Neural progenitor cell (in vitro differentiated cells): ENCODE results near the gene TOR1B. TPM values are rescaled to one million over a fixed set of nuclear protein-coding genes. Genes with fewer than 3 reads are reported as not detected.

Experiments
- DNase-seq: peaks from one replicate; pipeline ENCODE4 v3.0.0-alpha.2; 2016; ENCODE audit warnings: low spot score
- H2AFZ ChIP-seq: fragments of 200-600 bp; sonication (generic); replicated peaks from 2 replicates; pipeline ENCODE4 v1.6.1; 2016; ENCODE audit warnings: antibody characterized with exemption
- H3F3A ChIP-seq: fragments of 200-600 bp; sonication (generic); 2 replicates; pipeline ENCODE4 v1.6.1; 2016; ENCODE audit warnings: antibody characterized with exemption, low read depth
- H3K27ac ChIP-seq: fragments of 200-600 bp; sonication (generic); 2 replicates; pipeline ENCODE4 v1.5.1; 2016; ENCODE audit warnings: mild to moderate bottlenecking
- H3K27me3 ChIP-seq: fragments of 200-600 bp; sonication (generic); 2 replicates; pipeline ENCODE4 v1.6.1; 2016; ENCODE audit warnings: mild to moderate bottlenecking, moderate library complexity
- H3K36me3 ChIP-seq: fragments of 200-600 bp; sonication (generic); 2 replicates; pipeline ENCODE4 v1.5.1; 2016
- H3K4me1 ChIP-seq: fragments of 200-600 bp; sonication (generic); 2 replicates; pipeline ENCODE4 v1.6.1; 2016; ENCODE audit warnings: mixed run types
- H3K4me2 ChIP-seq: fragments of 200-600 bp; sonication (generic); 2 replicates; pipeline ENCODE4 v1.6.1; 2016
- H3K4me3 ChIP-seq: fragments of 200-600 bp; sonication (generic); 2 replicates; pipeline ENCODE4 v1.5.1; 2016
- H3K79me2 ChIP-seq: fragments of 200-600 bp; sonication (generic); 2 replicates; pipeline ENCODE4 v1.6.1; 2016; ENCODE audit warnings: low read depth
- H3K9ac ChIP-seq: fragments of 200-600 bp; sonication (generic); 2 replicates; pipeline ENCODE4 v1.6.1; 2016
- H3K9me3 ChIP-seq: fragments of 200-600 bp; sonication (generic); 2 replicates; pipeline ENCODE4 v1.5.1; 2016; ENCODE audit warnings: low read depth
- H4K20me1 ChIP-seq: fragments of 200-600 bp; sonication (generic); 2 replicates; pipeline ENCODE4 v1.6.1; 2016; ENCODE audit warnings: low read depth
- H3K27ac Mint-ChIP-seq: 3 replicates; pipeline ENCODE4 v1.8.0; 2021; ENCODE audit warnings: mixed read lengths
- H3K27me3 Mint-ChIP-seq: 2 replicates; pipeline ENCODE4 v1.8.0; 2022; ENCODE audit warnings: low read depth, mild to moderate bottlenecking, inconsistent platforms, moderate library complexity, mixed read lengths; ENCODE audit not compliant: insufficient read depth
- H3K36me3 Mint-ChIP-seq: 3 replicates; pipeline ENCODE4 v1.8.0; 2021; ENCODE audit warnings: mixed read lengths
- H3K4me1 Mint-ChIP-seq: 3 replicates; pipeline ENCODE4 v1.8.0; 2021; ENCODE audit warnings: mixed read lengths
- H3K4me3 Mint-ChIP-seq: 3 replicates; pipeline ENCODE4 v1.8.0; 2021; ENCODE audit warnings: mild to moderate bottlenecking, moderate library complexity, mixed read lengths
- H3K9me3 Mint-ChIP-seq: 3 replicates; pipeline ENCODE4 v1.8.0; 2020; ENCODE audit warnings: mixed read lengths
- EZH2 ChIP-seq: fragments of 200-600 bp; sonication (generic); IDR thresholded peaks from 2 replicates; pipeline ENCODE4 v1.6.1; 2017; ENCODE audit warnings: antibody characterized with exemption, mild to moderate bottlenecking, moderate library complexity
- EZH2phosphoT487 ChIP-seq: fragments of 200-600 bp; sonication (generic); IDR thresholded peaks from 2 replicates; pipeline ENCODE4 v1.6.1; 2017; ENCODE audit warnings: antibody characterized with exemption
- total RNA-seq: library from RNA; depleted of rRNA; stranded (reverse); fragments of >200 nt; gene quantifications from 2 replicates; pipeline ENCODE4 v1.2.3, GENCODE V29; 2015; ENCODE audit warnings: low replicate concordance
- TF ChIP-seq, protein P1 (sequence below): fragments of 200-600 bp; sonication (generic); IDR thresholded peaks from 2 replicates; pipeline ENCODE4 v1.5.1; 2017; ENCODE audit warnings: antibody characterized with exemption, mild to moderate bottlenecking

TOR1B gene
- total RNA-seq, 1 donor from 2014 or later, result 12.2 TPM

- H3K79me2 ChIP-seq, result peaks cover 20% of the 10 kb centered on the region
- DNase-seq, result no peak
- peaks cover 5% of the 10 kb centered on the region for H3K4me1 ChIP-seq
- Mint-ChIP-seq H3K9me3 (no peaks in the 10 kb centered on the region), H3K27ac (no peak overlapping the region), H3K36me3 (peaks cover 2% of the 10 kb centered on the region), H3K4me1 (peaks cover 49% of the 10 kb centered on the region), H3K27me3 (peaks cover 9% of the 10 kb centered on the region), H3K4me3 (no peak overlapping the region)
- H2AFZ ChIP-seq, result no peak overlapping the region
- peaks cover 9% of the 10 kb centered on the region for H4K20me1 ChIP-seq
- H3K27me3 ChIP-seq, result no peaks in the 10 kb centered on the region
- no peak overlapping the region for H3K4me2 ChIP-seq
- H3K9me3 ChIP-seq, result no peaks in the 10 kb centered on the region
- no peak overlapping the region for H3K4me3 ChIP-seq
- no peak overlapping the region for H3K9ac ChIP-seq
- H3K36me3 ChIP-seq, result no peaks in the 10 kb centered on the region
- peaks cover 11% of the 10 kb centered on the region for H3F3A ChIP-seq
- TF ChIP-seq, protein P1, sequence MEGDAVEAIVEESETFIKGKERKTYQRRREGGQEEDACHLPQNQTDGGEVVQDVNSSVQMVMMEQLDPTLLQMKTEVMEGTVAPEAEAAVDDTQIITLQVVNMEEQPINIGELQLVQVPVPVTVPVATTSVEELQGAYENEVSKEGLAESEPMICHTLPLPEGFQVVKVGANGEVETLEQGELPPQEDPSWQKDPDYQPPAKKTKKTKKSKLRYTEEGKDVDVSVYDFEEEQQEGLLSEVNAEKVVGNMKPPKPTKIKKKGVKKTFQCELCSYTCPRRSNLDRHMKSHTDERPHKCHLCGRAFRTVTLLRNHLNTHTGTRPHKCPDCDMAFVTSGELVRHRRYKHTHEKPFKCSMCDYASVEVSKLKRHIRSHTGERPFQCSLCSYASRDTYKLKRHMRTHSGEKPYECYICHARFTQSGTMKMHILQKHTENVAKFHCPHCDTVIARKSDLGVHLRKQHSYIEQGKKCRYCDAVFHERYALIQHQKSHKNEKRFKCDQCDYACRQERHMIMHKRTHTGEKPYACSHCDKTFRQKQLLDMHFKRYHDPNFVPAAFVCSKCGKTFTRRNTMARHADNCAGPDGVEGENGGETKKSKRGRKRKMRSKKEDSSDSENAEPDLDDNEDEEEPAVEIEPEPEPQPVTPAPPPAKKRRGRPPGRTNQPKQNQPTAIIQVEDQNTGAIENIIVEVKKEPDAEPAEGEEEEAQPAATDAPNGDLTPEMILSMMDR, result no peak
- no peak for TF ChIP-seq EZH2phosphoT487
- TF ChIP-seq EZH2, result no peak
- H3K27ac ChIP-seq, result no peak overlapping the region
Measured at GRCh38 chr9:129838707-129839259, 35.8 kb downstream of the TOR1B start.

DNA sequence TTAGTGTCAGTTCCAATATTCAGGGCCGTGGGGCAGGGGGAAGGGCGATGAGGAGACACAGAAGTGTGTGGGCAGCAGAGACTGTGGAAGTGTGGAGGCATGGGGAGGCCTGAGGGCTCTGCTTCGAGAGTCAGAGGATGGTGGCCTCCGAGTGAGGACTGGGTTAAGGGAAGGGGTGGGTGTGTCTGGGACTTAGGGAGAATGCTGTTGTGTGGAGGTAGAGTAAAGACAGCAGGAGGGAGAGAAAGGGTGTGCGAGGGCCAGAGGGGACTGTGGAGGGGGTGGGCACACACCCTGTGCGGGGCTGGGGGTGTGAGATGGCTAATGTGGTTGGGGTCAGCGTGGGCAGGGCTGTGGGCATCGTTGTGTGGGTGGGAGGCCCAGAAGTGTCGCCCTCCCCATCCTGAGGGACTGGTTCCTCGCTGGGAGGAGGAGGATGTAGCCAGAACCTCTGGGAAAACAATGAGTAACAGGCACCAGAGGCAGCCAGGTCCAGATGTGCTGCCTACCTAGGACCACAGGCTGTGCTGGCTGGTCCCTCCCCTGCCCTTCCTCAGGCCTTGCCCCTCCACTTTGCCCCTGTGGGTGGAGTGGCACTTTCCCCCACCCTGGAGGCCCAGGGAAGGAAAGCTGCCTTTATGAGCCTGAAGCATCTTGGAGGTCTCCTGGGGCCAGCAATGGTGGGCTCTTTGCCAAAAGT, 36.5 kb downstream of the TOR1B start:
- H3K4me1 Mint-ChIP-seq, result peaks cover 43% of the 10 kb centered on the region
- no peak overlapping the region for H3K4me2 ChIP-seq
- H3K36me3 Mint-ChIP-seq, result peaks cover 2% of the 10 kb centered on the region
- peaks cover 13% of the 10 kb centered on the region for H3K79me2 ChIP-seq
- peaks cover 11% of the 10 kb centered on the region for H3F3A ChIP-seq
- H3K27ac ChIP-seq, result no peak overlapping the region
- no peaks in the 10 kb centered on the region for H3K27me3 ChIP-seq
- H3K4me3 Mint-ChIP-seq, result peak overlapping the region; percentile 1
- no peak overlapping the region for H3K4me3 ChIP-seq
- H3K9ac ChIP-seq, result no peak overlapping the region
- peaks cover 9% of the 10 kb centered on the region for H3K27me3 Mint-ChIP-seq
- TF ChIP-seq, protein P1, result no peak
- TF ChIP-seq EZH2 (no peak), EZH2phosphoT487 (no peak)
- peaks cover 5% of the 10 kb centered on the region for H4K20me1 ChIP-seq
- H2AFZ ChIP-seq, result no peak overlapping the region
- no peak overlapping the region for H3K27ac Mint-ChIP-seq
- no peaks in the 10 kb centered on the region for H3K4me1 ChIP-seq
- DNase-seq, result no peak
- H3K9me3 ChIP-seq, result no peaks in the 10 kb centered on the region
- no peaks in the 10 kb centered on the region for H3K9me3 Mint-ChIP-seq
- H3K36me3 ChIP-seq, result no peaks in the 10 kb centered on the region

DNA sequence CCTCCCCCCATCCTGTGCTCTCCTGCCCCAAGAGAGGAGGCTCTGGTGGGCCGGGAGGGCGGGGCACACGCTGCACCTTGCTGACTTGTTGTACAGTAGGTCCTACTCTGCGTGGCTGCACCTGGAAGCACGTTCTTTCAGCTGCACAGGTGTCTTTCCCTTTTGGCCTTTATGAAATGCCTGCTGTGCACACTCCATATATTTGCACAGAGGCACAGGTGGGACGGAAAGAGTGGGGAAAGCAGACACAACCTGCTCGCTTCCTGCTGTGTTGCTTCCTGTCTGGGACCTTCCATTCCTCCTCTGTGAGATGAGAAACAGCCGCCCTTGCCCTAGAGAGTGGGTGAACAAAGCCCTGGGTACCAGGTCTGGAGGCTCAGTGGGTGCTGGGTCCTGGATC, 37.0 kb downstream of the TOR1B start:
- Mint-ChIP-seq H3K9me3 (no peaks in the 10 kb centered on the region), H3K4me3 (no peak overlapping the region), H3K4me1 (peaks cover 43% of the 10 kb centered on the region), H3K36me3 (peaks cover 2% of the 10 kb centered on the region), H3K27ac (no peak overlapping the region), H3K27me3 (peaks cover 9% of the 10 kb centered on the region)
- Histone ChIP-seq H3K79me2 (peaks cover 8% of the 10 kb centered on the region), H3K27ac (no peak overlapping the region), H3K4me1 (no peaks in the 10 kb centered on the region), H3K9ac (no peak overlapping the region), H3K36me3 (no peaks in the 10 kb centered on the region), H4K20me1 (peaks cover 5% of the 10 kb centered on the region), H3F3A (peaks cover 6% of the 10 kb centered on the region), H2AFZ (no peak overlapping the region), H3K27me3 (no peaks in the 10 kb centered on the region), H3K9me3 (no peaks in the 10 kb centered on the region), H3K4me2 (no peak overlapping the region), H3K4me3 (no peak overlapping the region)
- TF ChIP-seq, protein P1, result no peak
- no peak for TF ChIP-seq EZH2phosphoT487
- TF ChIP-seq EZH2, result no peak
- DNase-seq, result no peak
